OCI-LY1 (cell line): ENCODE data around the gene LCN12.

Source experiments
- EZH2 ChIP-seq: fragments of 200-600 bp; sonication (generic), shearing (Covaris generic); IDR thresholded peaks from 2 replicates; pipeline ENCODE4 v1.8.0; 2017; ENCODE audit warnings: borderline replicate concordance, mixed run types, mild to moderate bottlenecking, antibody characterized with exemption, low read length, moderate library complexity, mixed read lengths
- TF ChIP-seq, protein P1 (sequence below): fragments of 200-600 bp; sonication (generic), shearing (Covaris generic); IDR thresholded peaks from 2 replicates; pipeline ENCODE4 v1.5.1; 2017; ENCODE audit warnings: mild to moderate bottlenecking, antibody characterized with exemption, low read length, moderate library complexity, mixed read lengths

DNA sequence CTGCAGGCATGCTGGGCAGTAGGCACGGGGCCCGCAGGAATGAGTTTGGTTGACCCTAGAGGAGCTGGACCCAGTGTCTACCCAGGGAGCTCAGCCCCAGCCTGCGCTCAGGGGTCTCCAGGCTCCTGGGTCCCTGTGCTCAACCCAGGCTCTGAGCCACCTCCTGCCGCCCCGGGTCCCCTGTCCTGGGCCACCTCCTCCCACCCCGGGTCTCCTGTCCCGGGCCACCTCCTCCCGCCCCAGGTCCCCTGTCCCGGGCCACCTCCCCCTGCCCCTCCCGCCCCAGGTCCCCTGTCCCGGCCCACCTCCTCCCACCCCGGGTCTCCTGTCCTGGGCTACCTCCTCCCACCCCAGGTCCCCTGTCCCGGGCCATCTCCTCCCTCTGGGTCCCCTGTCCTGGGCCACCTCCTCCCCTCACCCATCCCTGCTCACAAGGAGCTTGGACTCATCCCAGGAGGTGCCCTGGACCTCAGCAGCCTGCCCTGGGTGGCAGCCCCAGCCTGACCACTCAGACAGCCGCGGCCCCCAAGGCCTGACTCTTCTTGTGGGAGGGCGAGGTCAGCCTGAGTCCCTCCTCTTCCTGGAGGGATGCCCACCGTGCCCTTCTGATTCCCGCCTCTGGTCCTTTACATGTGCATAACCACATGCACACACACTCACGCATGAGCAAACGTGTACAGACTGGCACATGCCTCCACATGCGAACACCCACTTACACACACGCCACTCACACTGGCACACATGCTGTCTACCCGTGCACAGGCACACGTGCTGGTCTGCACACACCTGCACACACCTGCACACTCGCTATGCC, 2.4 kb downstream of the LCN12 start:
- TF ChIP-seq, protein P1, sequence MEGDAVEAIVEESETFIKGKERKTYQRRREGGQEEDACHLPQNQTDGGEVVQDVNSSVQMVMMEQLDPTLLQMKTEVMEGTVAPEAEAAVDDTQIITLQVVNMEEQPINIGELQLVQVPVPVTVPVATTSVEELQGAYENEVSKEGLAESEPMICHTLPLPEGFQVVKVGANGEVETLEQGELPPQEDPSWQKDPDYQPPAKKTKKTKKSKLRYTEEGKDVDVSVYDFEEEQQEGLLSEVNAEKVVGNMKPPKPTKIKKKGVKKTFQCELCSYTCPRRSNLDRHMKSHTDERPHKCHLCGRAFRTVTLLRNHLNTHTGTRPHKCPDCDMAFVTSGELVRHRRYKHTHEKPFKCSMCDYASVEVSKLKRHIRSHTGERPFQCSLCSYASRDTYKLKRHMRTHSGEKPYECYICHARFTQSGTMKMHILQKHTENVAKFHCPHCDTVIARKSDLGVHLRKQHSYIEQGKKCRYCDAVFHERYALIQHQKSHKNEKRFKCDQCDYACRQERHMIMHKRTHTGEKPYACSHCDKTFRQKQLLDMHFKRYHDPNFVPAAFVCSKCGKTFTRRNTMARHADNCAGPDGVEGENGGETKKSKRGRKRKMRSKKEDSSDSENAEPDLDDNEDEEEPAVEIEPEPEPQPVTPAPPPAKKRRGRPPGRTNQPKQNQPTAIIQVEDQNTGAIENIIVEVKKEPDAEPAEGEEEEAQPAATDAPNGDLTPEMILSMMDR: no peak
- TF ChIP-seq EZH2: no peak
